ENCODE measurements around the gene ZDHHC9.

DNA sequence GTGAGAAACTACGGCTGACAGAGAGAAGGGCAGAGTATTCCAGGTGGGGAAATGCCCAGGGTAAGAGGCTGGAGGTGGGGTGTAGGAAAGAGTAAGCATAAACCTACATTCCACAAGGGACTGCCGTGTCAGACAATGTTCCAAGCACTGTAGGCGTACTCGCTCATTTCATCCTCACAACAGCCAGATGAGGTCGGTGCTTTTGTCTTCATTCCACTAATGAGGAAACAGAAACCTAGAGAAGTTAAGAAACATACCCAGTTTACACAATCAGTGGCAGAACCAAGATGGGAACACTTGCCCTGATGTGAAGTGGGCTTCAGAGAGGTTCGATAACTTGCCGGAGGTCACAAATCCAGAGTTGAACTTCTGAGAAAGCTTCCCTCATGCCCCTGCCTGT is 59.3 kb downstream of the ZDHHC9 start:
- TF ChIP-seq, protein P1, sequence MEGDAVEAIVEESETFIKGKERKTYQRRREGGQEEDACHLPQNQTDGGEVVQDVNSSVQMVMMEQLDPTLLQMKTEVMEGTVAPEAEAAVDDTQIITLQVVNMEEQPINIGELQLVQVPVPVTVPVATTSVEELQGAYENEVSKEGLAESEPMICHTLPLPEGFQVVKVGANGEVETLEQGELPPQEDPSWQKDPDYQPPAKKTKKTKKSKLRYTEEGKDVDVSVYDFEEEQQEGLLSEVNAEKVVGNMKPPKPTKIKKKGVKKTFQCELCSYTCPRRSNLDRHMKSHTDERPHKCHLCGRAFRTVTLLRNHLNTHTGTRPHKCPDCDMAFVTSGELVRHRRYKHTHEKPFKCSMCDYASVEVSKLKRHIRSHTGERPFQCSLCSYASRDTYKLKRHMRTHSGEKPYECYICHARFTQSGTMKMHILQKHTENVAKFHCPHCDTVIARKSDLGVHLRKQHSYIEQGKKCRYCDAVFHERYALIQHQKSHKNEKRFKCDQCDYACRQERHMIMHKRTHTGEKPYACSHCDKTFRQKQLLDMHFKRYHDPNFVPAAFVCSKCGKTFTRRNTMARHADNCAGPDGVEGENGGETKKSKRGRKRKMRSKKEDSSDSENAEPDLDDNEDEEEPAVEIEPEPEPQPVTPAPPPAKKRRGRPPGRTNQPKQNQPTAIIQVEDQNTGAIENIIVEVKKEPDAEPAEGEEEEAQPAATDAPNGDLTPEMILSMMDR (IDR thresholded peaks at IDR 0.05) = no peak
- no peak for TF ChIP-seq POLR2A (IDR thresholded peaks at IDR 0.05)
- no peak for TF ChIP-seq POLR2AphosphoS5 (IDR thresholded peaks at IDR 0.05; ENCODE audit: insufficient read depth in 1 of 2, low read depth in 1 of 2)

Measured in vagina (tissue), 2 donors.